NB4 (cell line): ENCODE data around the gene TIPARP.
A peak's percentile ranks its signal among the peaks of the same experiment; 100 is the strongest.

Experiments
- DNase-seq: peaks from one replicate; pipeline ENCODE4 v3.0.0; 2010; ENCODE audit warnings: low read depth
- H3K4me3 ChIP-seq: one replicate; pipeline ENCODE4 v1.5.1; 2011; ENCODE audit warnings: mild to moderate bottlenecking, low read depth, low read length, moderate library complexity
- MYC ChIP-seq: IDR thresholded peaks from 2 replicates; pipeline ENCODE4 v1.6.1; 2011; ENCODE audit warnings: low read depth, low read length
- POLR2A ChIP-seq: IDR thresholded peaks from 2 replicates; pipeline ENCODE4 v1.6.1; 2011; ENCODE audit warnings: mild to moderate bottlenecking; ENCODE audit not compliant: insufficient read length; ENCODE audit errors: extremely low read depth
- TF ChIP-seq, protein P1 (sequence below): IDR thresholded peaks from 2 replicates; pipeline ENCODE4 v1.6.1; 2011; ENCODE audit warnings: low read depth, low read length
- TF ChIP-seq, protein P2 (sequence below): IDR thresholded peaks from one replicate; pipeline ENCODE4 v1.5.1; 2012; ENCODE audit warnings: low read depth, low read length

Gene TIPARP

DNA sequence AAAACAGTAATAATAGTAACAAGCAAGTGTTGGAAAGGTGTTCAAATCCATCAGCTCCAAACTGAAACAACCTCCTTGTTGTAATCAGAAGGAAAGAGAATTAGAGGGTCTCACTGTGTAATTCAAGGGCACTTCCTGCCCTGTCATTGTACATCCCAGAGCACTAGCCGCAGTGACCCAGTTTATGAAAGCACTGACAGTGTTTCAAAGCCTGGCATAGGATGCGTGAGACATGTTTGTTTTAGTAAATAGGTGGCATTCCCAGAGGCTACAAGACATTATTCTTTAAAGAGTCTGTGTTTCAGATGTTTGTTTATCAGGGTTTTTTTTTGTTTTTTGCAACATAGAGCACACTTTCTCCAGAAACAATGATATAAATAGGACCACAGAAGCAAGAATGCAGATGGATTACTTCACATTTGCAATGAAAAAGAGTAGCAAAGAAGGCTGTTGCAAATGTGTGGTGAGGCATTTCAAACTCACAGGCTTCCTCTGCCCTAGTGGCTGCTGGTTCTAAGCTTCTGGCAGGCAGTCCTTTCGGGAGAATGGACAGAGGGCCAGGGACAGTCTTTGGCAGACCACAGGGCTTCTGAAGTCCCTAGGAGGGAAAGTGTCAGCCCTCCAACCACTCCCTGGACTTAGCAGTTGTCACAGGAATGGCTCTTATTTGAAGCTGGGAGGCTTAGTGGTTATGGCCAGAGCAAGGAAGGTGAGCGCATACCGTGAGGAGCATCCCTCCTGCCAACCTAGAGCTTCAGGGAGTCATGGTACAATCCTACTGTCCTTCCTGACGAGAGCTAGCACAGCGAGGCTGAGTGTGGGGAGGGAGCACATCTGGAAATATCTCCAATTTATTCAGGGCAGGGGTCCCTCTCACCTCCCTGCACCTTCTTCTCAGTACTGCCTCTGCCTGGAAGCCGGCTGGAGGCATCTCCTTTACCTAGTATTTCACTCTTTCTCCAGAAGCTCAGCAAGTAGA, 31.4 kb upstream of the TIPARP start:
- DNase-seq, result peak; percentile 34
- peak overlapping the region; percentile 39 for H3K4me3 ChIP-seq
- TF ChIP-seq POLR2A (no peak), MYC (no peak)
- TF ChIP-seq, protein P1, sequence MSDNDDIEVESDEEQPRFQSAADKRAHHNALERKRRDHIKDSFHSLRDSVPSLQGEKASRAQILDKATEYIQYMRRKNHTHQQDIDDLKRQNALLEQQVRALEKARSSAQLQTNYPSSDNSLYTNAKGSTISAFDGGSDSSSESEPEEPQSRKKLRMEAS, result no peak
- TF ChIP-seq, protein P2, sequence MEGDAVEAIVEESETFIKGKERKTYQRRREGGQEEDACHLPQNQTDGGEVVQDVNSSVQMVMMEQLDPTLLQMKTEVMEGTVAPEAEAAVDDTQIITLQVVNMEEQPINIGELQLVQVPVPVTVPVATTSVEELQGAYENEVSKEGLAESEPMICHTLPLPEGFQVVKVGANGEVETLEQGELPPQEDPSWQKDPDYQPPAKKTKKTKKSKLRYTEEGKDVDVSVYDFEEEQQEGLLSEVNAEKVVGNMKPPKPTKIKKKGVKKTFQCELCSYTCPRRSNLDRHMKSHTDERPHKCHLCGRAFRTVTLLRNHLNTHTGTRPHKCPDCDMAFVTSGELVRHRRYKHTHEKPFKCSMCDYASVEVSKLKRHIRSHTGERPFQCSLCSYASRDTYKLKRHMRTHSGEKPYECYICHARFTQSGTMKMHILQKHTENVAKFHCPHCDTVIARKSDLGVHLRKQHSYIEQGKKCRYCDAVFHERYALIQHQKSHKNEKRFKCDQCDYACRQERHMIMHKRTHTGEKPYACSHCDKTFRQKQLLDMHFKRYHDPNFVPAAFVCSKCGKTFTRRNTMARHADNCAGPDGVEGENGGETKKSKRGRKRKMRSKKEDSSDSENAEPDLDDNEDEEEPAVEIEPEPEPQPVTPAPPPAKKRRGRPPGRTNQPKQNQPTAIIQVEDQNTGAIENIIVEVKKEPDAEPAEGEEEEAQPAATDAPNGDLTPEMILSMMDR, result no peak

DNA sequence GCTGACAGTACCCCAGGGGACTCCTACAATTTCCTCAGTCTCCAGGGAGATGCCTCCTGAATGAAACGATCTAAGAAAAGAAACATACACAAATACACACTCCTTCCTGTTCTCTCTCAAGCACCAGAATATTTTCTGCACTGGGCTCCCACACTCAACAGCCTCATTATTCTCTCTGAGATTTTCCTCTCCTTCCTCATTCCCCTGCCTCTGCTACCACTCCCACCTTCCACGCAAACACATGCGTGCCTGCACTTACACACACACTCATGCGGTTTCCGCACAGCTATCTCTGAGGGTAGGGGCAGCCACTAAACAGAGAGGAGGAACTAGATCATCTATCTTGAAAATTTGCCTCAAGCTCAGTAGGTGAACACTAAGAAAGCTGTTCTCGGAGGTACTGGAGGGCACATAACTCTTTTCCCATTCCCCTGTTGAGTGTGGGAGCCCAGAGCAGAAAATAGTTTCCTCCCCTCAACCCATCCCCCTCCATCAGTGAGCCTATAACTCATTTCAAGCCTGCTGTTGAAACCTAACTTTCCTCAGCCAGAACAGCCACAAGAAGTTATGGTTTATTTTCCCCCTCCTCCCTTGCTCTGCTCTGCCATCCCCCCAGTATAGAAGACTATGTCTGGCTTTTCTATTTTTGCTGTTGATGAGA, 30.5 kb upstream of the TIPARP start:
- DNase-seq, result peak; percentile 90
- H3K4me3 ChIP-seq, result peak overlapping the region; percentile 39
- TF ChIP-seq POLR2A (no peak), MYC (peak; percentile 58; the same call in 1 of the 2 replicates)
- TF ChIP-seq, protein P1, result peak; percentile 75
- TF ChIP-seq, protein P2, result no peak

DNA sequence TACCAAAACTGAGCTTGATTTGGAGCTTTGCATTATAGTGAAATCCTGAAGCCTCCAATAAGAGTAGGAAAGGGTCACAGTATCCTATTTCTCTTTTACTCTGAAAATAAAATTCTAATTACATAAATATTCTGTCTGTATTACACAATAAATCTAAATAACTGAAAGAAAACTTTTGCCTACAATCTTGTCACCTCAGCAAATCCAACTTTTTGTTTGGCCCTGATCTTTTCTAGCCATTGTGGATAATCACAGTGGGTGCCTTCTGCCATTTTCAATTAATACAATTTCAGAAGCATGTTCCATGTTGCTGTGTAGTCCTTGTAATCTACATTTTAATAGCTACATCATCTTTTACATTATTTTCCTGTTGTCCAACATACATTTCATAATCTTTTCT, 29.4 kb upstream of the TIPARP start:
- no peak for DNase-seq
- TF ChIP-seq, protein P1, result no peak
- TF ChIP-seq, protein P2, result no peak
- no peak for TF ChIP-seq MYC
- no peak for TF ChIP-seq POLR2A
- H3K4me3 ChIP-seq, result no peak overlapping the region

DNA sequence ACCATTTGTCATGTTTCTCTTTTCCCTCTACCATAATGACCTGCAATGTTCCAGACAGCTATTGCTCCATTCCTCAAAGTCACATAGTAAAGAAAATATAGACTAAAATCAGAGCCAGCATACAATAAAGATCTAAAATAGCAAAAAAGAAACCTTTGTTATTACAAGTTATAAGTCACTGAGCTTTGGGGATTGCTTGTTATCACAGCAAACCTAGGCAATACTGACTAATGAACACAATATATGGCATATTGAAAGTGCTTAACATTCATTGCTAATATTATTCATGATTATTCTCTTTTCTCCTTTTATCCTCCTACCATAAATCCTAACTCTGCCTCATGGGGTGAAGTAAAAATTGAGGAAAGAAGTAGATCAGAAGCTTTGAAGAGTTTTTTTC, 27.4 kb upstream of the TIPARP start:
- no peak overlapping the region for H3K4me3 ChIP-seq
- TF ChIP-seq, protein P1, result no peak
- TF ChIP-seq MYC (no peak), POLR2A (no peak)
- TF ChIP-seq, protein P2, result no peak
- DNase-seq, result no peak

DNA sequence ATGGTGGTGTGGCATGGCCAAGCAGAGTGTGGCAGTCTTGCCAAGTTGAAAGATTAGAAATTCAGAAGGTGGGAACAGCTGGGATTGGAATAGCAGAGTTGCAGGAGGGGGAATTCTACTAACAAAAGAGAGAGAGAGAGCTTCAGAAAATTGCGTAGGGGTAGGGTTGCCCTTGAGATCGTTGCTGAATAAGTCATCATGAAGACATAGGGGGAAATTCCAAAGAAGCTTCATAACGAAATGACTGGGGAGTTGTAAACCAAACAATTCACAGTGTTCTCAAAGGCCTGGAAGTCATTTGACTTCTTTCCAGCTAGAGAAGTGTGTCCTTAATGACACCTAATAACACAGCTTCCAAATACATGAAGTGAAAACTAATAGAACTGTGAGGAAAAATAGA, 26.3 kb upstream of the TIPARP start:
- TF ChIP-seq MYC, result no peak
- TF ChIP-seq, protein P1, result no peak
- TF ChIP-seq, protein P2, result no peak
- no peak for TF ChIP-seq POLR2A
- H3K4me3 ChIP-seq, result no peak overlapping the region
- no peak for DNase-seq
